ENCODE data around the gene OR9Q1.
"Not testable (repeated sequence)": the region's sequence is repeated elsewhere in the genome, so short reads cannot be mapped to it uniquely, and the experiment has no call there.

Gene OR9Q1

GRCh38 chr11:58142761-58143160, 119.1 kb downstream of the OR9Q1 start:
- DNase-seq: no peak

GRCh38 chr11:58152781-58153180, 129.1 kb downstream of the OR9Q1 start:
- DNase-seq: no peak

- no peak for DNase-seq
Measured at GRCh38 chr11:58164389-58164788, 140.7 kb downstream of the OR9Q1 start.

- DNase-seq: no peak
Measured at GRCh38 chr11:58164990-58165389, 141.3 kb downstream of the OR9Q1 start.

GRCh38 chr11:58165504-58166106, 141.9 kb downstream of the OR9Q1 start:
- no peak for DNase-seq

- no peak for DNase-seq
Measured at GRCh38 chr11:58177409-58178054, 153.9 kb downstream of the OR9Q1 start.

GRCh38 chr11:58178444-58178843, 154.8 kb downstream of the OR9Q1 start:
- no peak for DNase-seq

- DNase-seq: no peak
Measured at GRCh38 chr11:58179648-58180047, 156.0 kb downstream of the OR9Q1 start.

GRCh38 chr11:58186938-58187337, 163.3 kb downstream of the OR9Q1 start:
- no peak for DNase-seq

- no peak for DNase-seq
Measured at GRCh38 chr11:58188770-58189169, 165.1 kb downstream of the OR9Q1 start, which contains the start of gene OR9Q2. OR9Q2 (plus strand) TSS chr11:58189070; CDS start chr11:58190491, 1,421 bp downstream.

- DNase-seq: no peak
Measured at GRCh38 chr11:58192229-58192628, 168.5 kb downstream of the OR9Q1 start.

GRCh38 chr11:58193391-58193790, 169.7 kb downstream of the OR9Q1 start:
- DNase-seq: no peak

GRCh38 chr11:58195939-58196338, 172.3 kb downstream of the OR9Q1 start:
- DNase-seq: no peak

GRCh38 chr11:58199271-58199670, 175.6 kb downstream of the OR9Q1 start:
- no peak for DNase-seq

GRCh38 chr11:58204042-58204441, 180.4 kb downstream of the OR9Q1 start, which contains the start of gene OR1S2:
OR1S2 (minus strand) TSS chr11:58204142; CDS start chr11:58204142, 0 bp downstream.
- DNase-seq: no peak

GRCh38 chr11:58212420-58212819, 188.7 kb downstream of the OR9Q1 start, which contains the start of gene OR1S1:
OR1S1 (plus strand) TSS chr11:58212720.
- not testable (repeated sequence) for DNase-seq

- DNase-seq: no peak
Measured at GRCh38 chr11:58216476-58216875, 192.8 kb downstream of the OR9Q1 start.

- no peak for DNase-seq
Measured at GRCh38 chr11:58222721-58223120, 199.0 kb downstream of the OR9Q1 start.

GRCh38 chr11:58227956-58228615, 204.4 kb downstream of the OR9Q1 start:
- no peak for DNase-seq

Measured in NK-92 treated with Interleukin-12 subunit alpha and Interleukin-12 subunit beta, amount 100 ng/mL, for 24 hours (cell line).